ENCODE measurements around the gene PARD6A.

The PARD6A gene

GRCh38 chr16:67660564-67661028, at the start of gene PARD6A (continued):
- TF ChIP-seq INSM2 (tag by site-specific recombination; IDR thresholded peaks at IDR 0.05) (peak; percentile 28; the same call in 1 of the 2 replicates), ZNF169 (tag by site-specific recombination; IDR thresholded peaks at IDR 0.05) (no peak), ZNF791 (tag by site-specific recombination; IDR thresholded peaks at IDR 0.05) (no peak), SCRT1 (tag by site-specific recombination; IDR thresholded peaks at IDR 0.05; ENCODE audit: borderline replicate concordance) (no peak), OVOL3 (tag by site-specific recombination; IDR thresholded peaks at IDR 0.05) (no peak), ZBTB7A (tag by site-specific recombination; IDR thresholded peaks at IDR 0.05; ENCODE audit: low read depth) (peak; percentile 79; the same call in 1 of the 2 replicates), ZNF114 (tag by site-specific recombination; IDR thresholded peaks at IDR 0.05) (no peak), ZNF561 (tag by site-specific recombination; IDR thresholded peaks at IDR 0.05; ENCODE audit: borderline replicate concordance) (peak; percentile 57; the same call in 1 of the 2 replicates), ZNF18 (tag by site-specific recombination; IDR thresholded peaks at IDR 0.05) (no peak), ZNF555 (tag by site-specific recombination; conservative IDR thresholded peaks at IDR 0.05) (no peak), ZNF211 (tag by site-specific recombination; IDR thresholded peaks at IDR 0.05; ENCODE audit: low read depth) (no peak), ZNF324 (tag by site-specific recombination; IDR thresholded peaks at IDR 0.05) (no peak), ZBTB21 (tag by site-specific recombination; IDR thresholded peaks at IDR 0.05) (peak; percentile 96), ZBTB11 (tag by site-specific recombination; conservative IDR thresholded peaks at IDR 0.05; ENCODE audit: low read depth) (no peak), ZNF146 (tag by site-specific recombination; IDR thresholded peaks at IDR 0.05) (no peak)
- TF ChIP-seq, protein P1, sequence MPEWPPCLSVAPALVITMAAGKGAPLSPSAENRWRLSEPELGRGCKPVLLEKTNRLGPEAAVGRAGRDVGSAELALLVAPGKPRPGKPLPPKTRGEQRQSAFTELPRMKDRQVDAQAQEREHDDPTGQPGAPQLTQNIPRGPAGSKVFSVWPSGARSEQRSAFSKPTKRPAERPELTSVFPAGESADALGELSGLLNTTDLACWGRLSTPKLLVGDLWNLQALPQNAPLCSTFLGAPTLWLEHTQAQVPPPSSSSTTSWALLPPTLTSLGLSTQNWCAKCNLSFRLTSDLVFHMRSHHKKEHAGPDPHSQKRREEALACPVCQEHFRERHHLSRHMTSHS (tag by site-specific recombination; IDR thresholded peaks at IDR 0.05): no peak
- TF ChIP-seq, protein P2, sequence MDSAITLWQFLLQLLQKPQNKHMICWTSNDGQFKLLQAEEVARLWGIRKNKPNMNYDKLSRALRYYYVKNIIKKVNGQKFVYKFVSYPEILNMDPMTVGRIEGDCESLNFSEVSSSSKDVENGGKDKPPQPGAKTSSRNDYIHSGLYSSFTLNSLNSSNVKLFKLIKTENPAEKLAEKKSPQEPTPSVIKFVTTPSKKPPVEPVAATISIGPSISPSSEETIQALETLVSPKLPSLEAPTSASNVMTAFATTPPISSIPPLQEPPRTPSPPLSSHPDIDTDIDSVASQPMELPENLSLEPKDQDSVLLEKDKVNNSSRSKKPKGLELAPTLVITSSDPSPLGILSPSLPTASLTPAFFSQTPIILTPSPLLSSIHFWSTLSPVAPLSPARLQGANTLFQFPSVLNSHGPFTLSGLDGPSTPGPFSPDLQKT (IDR thresholded peaks at IDR 0.05; ENCODE audit: borderline replicate concordance, low read depth, low read length): no peak
- TF ChIP-seq, protein P3, sequence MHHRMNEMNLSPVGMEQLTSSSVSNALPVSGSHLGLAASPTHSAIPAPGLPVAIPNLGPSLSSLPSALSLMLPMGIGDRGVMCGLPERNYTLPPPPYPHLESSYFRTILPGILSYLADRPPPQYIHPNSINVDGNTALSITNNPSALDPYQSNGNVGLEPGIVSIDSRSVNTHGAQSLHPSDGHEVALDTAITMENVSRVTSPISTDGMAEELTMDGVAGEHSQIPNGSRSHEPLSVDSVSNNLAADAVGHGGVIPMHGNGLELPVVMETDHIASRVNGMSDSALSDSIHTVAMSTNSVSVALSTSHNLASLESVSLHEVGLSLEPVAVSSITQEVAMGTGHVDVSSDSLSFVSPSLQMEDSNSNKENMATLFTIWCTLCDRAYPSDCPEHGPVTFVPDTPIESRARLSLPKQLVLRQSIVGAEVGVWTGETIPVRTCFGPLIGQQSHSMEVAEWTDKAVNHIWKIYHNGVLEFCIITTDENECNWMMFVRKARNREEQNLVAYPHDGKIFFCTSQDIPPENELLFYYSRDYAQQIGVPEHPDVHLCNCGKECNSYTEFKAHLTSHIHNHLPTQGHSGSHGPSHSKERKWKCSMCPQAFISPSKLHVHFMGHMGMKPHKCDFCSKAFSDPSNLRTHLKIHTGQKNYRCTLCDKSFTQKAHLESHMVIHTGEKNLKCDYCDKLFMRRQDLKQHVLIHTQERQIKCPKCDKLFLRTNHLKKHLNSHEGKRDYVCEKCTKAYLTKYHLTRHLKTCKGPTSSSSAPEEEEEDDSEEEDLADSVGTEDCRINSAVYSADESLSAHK (tag by site-specific recombination; IDR thresholded peaks at IDR 0.05): peak; percentile 25; the same call in 1 of the 2 replicates
